Measurements from ENCODE around the gene PNMA8C.
"Not testable (repeated sequence)": the region's sequence is repeated elsewhere in the genome, so short reads cannot be mapped to it uniquely, and the experiment has no call there.

The PNMA8C gene

DNA sequence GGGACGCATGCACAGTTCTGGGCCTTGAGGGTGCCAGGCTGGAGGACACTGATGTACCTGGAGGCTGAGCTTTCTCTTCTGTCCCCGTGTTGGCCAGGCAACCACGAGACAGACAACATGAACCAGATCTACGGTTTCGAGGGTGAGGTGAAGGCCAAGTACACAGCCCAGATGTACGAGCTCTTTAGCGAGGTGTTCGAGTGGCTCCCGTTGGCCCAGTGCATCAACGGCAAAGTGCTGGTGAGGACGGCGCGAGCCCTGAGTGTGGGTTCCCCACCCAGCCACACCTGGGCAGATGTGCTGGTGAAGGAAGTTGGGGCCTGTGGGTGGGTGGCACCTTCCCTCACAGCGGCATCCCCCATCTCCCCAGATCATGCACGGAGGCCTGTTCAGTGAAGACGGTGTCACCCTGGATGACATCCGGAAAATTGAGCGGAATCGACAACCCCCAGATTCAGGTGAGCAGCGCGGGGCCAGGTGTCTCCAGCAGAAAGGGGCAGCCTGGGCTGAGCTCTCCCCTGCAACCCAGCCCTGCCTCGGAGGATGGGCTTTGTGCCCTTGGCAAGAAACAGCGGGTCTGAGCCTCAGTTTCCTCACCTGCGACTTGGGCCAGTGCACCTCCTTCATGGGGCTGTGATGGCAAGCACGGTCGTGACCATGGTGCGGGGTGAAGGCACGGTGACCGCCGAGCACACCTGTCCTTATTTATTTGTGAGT is 41.6 kb downstream of the PNMA8C start:
- no peak for DNase-seq

DNA sequence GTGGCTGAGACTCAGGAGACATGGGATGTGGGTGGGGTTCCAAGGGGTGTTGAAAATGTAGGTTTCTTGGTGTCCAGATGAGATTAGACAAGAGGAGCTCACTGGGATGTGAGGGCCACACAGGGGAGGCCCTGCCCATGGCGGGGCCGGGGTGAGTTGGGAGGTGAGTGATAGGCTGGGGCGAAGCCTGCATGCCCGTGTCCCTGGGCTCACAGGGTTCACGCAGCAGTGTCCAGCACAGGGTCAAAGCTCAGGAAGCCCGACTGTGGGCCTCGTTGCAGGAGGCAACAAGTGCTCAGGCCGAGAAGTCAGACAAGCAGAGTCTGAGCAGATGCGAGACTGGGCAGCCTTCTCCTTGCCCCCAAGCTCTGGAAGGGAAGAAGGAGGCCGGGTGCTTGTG is 42.6 kb downstream of the PNMA8C start:
- DNase-seq, result no peak

DNA sequence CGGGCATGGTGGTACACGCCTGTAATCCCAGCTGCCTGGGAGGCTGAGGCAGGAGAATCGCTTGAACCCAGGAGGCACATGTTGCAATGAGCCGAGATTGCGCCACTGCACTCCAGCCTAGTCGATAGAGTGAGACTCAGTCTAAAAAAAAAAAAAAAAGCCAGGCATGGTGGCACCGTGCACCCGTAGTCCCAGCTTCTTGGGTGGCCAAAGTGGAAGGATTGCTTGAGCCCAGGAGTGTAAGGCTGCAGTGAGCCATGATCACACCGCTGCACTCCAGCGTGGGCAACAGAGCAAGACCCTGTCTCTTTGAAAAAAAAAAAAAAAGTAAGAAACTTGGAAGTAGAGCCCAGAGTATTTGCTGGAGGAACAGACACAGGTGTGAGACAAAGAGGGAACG is 43.1 kb downstream of the PNMA8C start:
- DNase-seq, result no peak

DNA sequence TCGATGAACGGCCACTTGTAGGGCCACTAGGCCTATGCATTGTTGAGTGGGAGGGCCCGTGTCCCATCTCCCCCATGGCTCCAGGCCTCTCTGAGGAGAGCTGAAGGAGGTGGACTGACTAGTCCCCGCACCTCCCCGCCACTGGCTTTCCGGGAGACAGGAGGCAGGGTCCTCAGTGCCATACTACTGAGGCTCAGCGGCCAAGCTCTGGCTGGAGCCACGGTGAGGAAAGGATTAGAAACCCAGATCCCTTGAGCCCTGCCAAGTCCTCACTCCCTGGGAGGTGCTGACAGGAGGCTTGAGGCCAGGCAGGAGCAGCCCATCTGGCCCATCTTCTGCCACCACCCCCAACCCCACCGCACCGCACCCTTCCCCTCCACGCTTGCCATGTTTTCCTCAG is 44.3 kb downstream of the PNMA8C start:
- DNase-seq, result peak; percentile 29 to 56

DNA sequence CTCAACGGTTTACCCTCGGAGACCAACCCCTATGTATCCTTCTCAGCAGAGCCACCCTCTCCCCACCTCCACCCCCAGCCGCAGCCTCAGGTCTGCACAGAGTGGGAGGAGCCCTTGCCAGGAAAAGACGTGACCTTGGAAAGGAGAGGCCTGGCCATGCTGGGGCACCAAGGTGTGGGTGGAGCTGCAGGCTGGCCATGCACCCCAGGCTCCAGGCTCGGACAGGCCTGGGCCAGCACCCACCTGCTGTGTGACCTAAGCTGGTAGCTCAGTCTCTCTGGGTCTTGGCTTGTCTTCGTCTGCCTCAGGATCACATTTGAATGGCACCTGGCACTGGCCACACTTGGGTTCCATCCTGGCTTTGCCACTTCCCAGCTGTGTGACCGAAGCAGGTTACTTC is 44.9 kb downstream of the PNMA8C start:
- DNase-seq, result no peak

DNA sequence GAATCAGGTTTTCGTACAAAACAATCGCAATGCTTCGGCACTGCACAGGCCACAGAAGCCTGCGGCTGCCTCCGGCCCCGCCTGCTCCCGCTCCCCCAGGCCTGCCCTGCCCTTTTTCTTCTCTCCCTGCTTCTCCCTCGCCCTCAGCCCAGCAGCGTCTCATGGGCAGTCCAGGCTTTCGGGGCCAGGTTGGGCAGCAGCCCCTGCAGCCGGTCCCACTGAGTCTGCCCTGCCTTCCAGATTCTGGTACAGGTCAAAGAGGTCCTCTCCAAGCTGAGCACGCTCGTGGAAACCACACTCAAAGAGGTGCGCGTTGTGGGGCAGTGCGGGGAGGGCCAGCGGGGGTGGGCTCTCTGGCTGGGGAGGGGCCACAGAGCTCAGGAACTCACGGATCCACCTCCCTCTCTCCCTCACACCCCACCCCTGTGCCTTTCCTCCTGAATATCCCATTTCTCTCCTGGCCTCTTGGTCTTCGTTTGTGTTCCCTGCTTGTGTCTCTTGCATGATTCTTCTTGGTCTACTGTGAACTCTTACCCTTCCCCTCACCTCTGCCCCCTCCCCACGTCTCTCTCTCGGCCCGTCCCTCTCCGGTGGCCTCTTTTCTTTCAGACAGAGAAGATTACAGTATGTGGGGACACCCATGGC is 45.4 kb downstream of the PNMA8C start:
- DNase-seq, result no peak

DNA sequence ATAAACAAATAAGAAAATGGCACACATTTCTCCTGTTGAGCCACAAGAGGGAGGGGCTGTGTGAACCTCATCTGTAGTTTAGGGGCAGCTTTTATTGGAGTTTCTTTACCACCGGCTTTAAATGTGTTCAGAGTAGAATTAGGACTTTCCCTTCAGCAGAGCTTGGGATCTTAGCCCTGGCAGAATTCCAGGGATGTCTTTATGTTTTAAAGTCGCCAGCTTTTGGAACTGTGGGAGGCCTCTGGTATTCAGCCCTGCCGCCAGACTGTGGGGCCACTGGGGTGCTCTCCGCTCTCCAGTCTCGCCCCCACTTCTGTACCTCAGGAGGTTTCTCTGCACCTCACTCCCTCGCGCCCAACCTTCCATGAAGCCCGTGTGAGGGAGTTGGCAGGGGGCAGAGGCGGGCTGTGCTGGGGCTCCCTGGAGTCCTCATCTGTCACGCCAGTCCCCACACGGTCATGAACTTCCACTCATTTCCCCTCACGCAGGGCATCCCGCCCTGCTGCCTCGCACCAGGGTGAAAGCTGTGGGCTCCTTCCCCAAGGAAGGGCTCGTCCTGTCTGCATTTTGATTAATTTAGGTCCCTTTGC is 46.9 kb downstream of the PNMA8C start:
- no peak for DNase-seq

DNA sequence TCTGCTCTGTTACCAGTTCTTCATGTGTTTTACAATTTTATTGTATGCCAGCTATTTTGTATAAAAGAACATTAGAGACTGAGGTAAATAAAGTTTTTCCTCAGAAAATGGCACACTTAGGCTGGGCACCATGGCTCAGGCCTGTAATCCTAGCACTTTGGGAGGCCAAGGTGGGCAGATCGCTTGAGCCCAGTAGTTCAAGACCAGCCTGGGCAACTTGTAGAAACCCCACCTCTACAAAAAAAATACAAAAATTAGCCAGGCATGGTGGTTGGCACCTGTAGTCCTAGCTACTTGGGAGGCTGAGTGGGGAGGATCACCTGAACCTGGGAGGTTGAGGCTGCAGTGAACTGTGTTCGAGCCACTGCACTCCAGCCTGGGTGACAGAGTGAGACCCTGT is 47.4 kb downstream of the PNMA8C start:
- no peak for DNase-seq

DNA sequence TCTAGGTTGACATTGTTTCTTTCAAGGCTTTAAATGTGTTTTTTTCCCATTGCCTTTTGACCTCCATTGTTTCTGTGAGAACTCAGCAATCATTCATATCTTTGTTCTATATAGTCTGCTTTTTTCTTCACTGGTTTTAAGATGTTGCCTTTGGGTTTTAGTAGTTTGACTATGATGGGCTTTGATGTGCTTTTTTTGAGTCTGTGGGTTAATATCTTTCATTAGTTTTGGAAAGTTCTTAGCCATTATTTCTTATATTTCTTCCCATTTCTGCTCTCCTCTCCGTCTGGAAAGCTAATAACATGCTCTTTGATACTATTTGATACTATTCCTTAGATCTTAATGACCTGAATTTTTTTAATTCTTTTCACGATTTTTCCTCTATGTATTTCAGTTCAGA is 48.0 kb downstream of the PNMA8C start:
- no peak for DNase-seq

DNA sequence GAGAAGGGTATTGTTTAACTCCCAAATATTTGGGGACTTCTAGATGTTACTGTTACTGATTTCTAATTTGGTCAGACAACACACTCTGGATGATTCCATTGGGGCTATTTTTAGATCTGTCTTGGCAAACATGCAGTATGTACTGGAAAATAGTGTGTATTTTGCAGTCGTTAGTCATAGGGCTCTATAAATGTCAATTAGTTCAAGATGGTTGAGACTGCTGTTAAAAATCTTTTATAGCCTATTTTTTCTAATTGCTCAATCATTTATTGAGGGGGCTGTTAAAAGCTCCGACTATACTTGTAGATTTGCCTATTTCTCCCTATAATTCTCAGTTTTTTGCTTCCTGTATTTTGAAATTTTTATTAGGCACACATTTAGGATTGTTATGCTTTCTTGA is 50.5 kb downstream of the PNMA8C start:
- DNase-seq, result no peak

DNA sequence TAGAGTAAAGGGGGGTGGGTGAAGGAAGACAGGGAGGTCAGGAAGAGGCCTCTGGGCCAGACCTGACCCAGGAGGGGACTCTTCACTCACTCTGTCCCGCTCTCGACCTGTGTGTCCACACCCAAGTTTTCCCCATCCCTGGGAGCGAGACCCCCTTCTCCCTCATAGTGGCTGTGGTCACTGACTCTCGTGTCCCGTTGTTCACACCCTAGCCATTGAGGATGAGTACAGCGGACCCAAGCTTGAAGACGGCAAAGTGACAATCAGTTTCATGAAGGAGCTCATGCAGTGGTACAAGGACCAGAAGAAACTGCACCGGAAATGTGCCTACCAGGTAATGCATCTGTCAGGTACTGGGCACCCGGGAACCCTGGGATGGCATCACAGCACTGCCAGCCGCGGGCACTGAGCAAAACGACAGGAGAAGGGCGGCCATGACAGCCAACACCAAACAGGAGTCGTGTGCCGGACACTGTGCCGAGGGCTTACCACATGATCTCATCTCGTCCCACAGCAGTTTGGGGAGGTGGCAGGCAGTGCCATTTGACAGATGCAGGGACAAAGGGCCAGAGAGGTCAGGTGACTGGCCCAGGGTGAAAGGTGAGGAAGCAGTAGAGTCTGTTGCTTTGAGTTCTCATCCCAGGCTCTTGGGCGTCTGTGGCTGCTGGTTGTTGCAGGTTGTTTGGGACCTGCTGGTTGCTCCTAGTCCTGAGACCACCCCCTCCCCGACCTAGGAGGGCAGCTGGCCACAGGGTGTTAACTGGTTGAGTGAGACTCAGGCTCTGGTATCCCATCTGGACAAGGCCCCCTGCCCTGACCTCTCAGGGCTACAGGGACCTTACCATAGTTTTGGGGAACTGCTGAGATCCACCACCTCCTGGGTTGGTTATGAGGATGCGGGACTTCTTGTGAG is 52.2 kb downstream of the PNMA8C start:
- DNase-seq, result no peak

DNA sequence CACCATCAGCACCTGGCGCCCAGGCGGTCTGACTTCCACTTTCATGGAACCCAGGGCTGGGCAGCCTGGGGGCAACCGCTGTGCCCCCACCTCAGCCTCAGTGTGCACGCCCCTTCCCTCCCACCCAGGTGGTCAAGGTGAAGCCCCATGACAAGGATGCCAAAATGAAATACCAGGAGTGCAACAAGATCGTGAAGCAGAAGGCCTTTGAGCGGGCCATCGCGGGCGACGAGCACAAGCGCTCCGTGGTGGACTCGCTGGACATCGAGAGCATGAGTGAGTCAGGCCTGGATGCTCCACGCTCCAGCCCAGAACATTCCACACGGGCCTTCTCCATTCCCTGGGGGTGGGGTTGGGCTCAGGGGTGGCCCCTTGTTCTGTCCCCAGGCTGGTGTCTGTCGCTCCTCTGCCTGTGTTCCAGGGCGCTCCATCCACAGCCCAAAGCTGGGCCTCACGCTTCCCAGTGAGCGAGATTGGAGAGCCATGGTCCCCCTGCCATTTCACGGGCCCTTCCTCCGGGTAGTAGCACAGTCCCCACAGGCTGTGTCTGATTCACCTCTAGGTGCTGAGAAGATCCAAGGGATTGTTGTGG is 53.2 kb downstream of the PNMA8C start:
- DNase-seq, result not testable (repeated sequence)
